C1 segment of cervical spinal cord (tissue), 14 donors: ENCODE data around the gene GNAT1.
"Not testable (repeated sequence)": the region's sequence is repeated elsewhere in the genome, so short reads cannot be mapped to it uniquely, and the experiment has no call there.

ENCODE experiments used
- DNase-seq, 14 donors: peaks; one replicate each; lab custom pipeline; 2025; lab: John Stamatoyannopoulos, UW

GNAT1 gene

GRCh38 chr3:50220109-50220508 is 28.7 kb downstream of the GNAT1 start:
- DNase-seq, result no peak

DNA sequence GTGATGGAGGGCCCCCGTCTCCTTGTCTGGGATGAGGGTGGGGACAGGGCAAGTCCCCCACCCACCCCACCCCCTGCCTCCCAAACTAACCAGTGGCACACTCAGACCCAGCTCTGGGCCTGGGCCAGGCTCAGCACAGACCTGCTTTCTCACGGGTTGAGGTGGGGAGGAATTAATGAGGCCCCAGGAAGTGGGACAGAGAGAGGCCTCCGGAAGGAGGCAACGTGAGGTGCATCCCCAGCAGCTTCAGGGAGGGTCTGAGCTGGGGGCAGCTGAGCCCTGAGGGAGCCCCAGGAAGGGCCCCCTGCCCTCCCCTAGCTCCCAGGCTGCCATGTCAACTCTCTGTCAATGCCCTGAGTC is 29.6 kb downstream of the GNAT1 start:
- DNase-seq, result no peak

GRCh38 chr3:50221411-50222168 is 30.2 kb downstream of the GNAT1 start:
- peak in 6 of 14 donors; percentile 20 to 73 (median 39) for DNase-seq

DNA sequence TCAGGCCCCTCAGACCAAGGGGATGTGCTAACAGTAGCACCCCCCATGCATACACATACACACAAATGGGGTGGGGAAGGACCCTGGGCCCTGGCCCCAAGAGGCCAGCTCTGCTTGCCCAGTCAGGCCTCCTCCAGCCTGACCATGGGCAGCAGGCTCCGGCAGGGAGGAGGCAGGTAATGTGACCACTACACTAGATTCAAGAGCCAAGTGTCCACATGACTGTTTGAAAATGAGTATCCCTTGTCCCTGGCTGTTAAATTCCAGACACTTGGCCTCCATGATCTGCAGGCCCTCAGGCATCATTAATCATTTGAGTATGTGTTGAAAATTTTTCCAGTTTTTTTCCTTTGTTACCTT is 30.7 kb downstream of the GNAT1 start:
- no peak for DNase-seq

DNA sequence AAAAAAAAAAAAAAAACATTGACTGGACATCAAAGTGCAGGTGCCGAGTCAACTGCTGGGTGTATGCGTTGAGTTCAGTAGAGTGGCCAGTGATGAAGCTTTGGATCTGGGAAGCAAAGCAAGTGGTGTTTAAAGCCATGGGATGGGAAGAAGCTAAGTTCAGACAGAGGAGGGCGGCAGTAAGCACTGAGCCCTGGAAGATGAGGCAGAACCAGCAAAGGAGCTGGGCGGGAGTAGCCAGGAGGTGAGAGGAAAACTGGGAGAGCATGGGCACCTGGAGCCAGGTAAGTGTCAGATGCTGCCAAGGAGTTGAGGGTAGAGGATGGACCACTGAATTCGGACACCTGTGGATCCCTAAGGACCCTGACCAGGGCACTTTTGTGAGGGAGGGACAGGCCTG is 33.2 kb downstream of the GNAT1 start:
- DNase-seq, result no peak

- DNase-seq, result peak in 7 of 14 donors; percentile 47 to 74 (median 69)
These were observed 35.5 kb downstream of the GNAT1 start for GRCh38 chr3:50226888-50227389.

GRCh38 chr3:50227390-50228183 is 36.2 kb downstream of the GNAT1 start:
- peak in 13 of 14 donors; percentile 70 to 92 (median 83) for DNase-seq

DNA sequence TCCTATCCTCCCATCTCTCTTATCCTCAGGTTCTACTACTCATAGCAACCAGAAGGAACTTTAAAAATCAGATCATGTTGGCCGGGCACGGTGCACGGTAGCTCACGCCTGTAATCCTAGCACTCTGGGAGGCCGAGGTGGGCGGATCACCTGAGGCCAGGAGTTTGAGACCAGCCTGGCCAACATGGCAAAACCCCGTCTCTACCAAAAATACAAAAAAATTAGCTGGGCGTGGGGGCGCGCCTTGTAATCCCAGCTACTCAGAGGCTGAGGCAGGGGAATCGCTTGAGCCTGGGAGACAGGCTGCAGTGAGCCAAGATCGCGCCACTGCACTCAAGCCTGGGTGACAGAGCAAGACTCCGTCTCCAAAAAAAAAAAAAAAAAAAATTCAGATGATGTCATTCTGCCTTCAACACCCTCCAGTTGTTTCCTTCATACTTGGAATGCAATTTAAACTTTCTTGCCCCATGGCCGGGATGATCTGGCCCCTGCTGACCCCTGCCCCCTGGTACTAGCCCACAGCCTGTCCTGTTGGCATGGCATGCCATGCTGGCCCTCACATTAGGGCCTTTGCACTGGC is 36.9 kb downstream of the GNAT1 start:
- DNase-seq, result not testable (repeated sequence)

DNA sequence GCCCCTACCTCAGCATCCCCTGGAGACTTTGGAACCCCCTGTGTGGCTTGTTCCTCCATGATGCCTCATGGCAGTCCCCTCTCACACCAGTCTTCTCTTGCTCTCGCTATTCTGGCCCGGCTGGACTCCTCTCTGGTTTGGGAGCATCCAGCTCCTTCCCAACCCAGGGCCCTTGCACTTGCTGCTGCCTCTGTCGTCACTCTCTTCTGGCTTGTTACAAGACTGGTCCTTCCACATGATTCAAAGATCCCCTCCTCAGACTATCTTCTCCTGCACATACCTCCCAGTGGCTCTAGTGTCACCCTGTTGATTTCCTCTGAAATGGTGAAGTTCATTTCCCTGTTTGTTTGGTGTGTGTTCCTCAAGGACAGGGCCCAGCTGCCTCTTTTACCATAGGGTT is 38.1 kb downstream of the GNAT1 start:
- no peak for DNase-seq

GRCh38 chr3:50230104-50230793 is 38.8 kb downstream of the GNAT1 start:
- peak in 4 of 14 donors; percentile 21 to 55 (median 46) for DNase-seq

DNA sequence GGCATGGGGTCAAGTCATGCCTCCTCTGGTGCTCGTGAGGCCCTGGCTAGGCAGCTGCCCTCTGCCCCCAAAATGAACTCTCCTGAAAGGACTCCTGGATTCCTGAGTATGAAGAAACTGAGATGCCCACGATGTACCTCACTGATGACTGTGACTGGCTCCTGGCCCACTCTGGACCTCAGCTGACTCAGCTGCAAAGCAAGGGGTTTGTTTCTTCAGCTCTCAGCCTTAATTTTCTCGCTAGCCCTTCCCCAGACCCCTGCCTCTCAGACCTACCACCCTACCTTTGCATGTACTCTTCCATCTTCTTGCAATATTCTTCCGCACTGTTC is 39.4 kb downstream of the GNAT1 start:
- no peak for DNase-seq

- no peak for DNase-seq
These were observed 40.2 kb downstream of the GNAT1 start for GRCh38 chr3:50231581-50231980.

GRCh38 chr3:50232303-50232702 is 40.9 kb downstream of the GNAT1 start:
- no peak for DNase-seq

GRCh38 chr3:50233176-50233575 is 41.8 kb downstream of the GNAT1 start:
- no peak for DNase-seq

DNA sequence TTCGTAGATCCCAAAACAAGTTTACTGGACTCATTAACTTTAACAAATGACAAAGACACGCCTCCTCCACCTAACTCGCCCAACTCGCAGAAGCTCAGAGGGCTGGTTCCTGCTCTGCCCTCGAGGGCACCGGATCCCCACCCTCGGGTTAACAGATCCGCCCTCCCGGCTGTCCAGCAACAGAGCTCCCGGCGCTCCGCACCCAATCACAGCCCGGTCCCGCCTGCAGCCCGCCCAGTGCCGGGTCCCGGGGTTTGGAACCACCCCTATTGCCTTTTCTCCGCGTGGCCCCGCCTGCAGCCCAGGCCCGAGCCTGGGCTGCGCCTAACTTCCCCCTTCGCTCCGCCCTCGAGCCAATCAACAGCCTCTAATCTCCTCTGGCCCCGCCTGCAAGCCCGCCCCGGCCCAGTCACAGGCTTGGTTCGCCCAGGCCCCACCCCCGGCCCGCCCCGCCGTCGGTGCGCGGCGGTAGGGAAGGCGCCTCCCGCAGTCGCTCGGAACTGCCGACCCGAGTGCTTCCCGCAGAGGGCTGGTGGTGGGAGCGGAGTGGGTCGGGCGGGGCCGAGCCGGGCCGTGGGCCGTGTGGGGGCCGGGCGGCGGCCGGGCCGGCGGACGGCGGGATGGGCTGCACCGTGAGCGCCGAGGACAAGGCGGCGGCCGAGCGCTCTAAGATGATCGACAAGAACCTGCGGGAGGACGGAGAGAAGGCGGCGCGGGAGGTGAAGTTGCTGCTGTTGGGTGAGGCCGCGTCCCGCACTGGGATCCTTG is 44.5 kb downstream of the GNAT1 start, which contains the start of gene GNAI2:
Gene GNAI2, plus strand, starts transcription at position 489 of the 768 bp plus-strand sequence. Its CDS starts 132 bp downstream, at position 621.
- DNase-seq, result peak; percentile 91 to 99 (median 98)

DNA sequence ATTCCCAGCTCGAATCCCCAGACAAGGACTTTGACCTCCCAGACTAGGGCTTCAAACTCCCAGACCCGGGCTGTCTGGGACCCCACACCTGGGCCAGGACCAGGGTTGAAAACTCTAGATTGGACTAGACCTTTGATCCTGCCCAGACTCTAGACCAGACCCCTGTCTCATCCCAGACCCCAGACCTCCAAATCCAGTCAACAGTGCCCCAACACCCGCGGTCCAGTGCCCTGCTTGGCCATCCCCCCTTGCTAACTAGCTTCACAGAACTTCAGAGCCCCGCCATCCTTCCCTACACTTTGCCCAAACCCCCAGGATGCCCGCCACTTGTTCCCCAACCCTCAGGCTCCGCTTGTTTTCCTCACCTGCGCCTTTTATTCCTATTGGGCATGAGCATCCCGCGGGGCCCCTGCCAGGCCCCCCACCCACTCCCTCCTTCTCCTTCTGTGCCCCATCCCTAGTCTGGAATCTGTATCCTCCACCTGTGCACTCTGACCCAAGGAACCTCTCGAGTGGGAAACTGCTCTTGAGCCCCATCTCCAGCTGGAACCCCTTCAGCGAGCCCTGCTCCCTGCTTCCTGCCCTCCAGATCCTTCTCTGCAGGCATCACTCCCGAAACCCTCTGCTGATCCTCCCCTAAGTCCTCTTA is 45.2 kb downstream of the GNAT1 start:
- DNase-seq, result peak in 1 of 14 donors; percentile 57

DNA sequence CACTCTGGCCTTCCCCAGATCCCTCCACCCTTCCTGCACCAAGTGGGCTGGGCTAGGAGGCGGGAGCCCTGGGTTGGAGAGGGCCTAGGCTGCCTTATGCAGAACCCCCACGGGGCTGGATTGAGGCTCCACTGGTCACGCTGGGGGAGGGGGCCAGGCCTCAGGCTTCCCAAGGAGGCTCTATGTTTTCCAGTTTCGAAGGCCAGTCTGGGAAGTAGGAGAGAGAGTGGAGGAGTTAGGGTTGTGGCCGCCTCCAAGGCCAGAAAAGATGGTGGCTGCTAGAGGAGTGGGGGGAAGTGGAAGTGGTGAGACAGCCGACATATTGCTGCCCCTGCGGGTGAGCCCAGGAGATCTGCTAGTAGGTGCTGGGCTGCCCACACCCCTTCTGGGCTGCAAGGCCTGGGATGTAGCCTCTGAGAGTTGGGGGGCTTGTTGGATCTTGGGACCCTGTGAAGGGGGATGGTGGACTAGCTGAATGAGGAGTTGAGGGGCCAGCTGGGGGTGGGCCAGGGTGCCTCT is 45.8 kb downstream of the GNAT1 start:
- DNase-seq, result peak in 4 of 14 donors; percentile 32 to 57 (median 42)

- DNase-seq, result peak in 12 of 14 donors; percentile 23 to 70 (median 49)
These were observed 46.5 kb downstream of the GNAT1 start for GRCh38 chr3:50237754-50238548.

DNA sequence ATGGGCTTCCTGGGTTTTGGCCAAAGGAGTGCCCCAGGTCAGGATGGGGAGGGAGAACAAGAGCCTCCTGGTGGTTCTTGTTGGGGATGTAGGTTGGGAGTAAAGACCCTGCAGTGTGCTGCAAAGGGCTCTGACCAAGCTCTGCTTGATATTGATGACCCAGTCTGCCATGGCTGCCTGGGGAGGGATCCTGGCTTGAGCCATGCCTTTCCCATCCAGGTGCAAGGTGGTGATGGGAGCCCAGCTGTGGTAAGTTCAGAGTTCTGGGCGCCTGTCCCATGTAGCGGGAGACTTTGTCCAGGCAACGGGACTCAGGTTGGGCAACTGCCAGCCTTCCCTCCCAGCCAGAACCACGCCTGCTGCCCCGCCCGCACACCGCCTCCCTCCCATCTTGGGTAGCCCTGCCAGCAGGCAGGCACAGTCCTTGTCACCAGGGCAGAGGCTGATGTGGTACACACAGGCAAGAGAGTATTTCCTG is 47.2 kb downstream of the GNAT1 start:
- DNase-seq, result peak in 12 of 14 donors; percentile 27 to 81 (median 56)
